ENCODE measurements around the gene HOXB3.

DNA sequence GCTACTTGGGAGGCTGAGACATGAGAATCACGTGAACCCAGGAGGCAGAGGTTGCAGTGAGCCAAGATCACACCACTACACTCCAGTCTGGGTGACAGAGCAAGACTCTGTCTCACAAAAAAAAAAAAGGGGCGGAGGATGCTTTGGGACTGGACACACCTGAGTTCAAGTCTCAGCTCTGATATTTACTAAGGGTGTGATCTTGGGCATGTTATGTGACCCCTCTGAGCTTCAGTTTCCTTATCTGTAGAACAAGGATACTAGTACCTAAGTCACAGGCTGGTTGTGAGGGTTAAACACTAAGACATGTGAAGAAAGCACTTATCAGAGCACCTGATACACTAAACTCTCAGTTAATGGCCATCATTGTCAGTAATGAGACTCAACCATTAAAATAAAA is 85.1 kb downstream of the HOXB3 start:
- TF ChIP-seq, protein P1, sequence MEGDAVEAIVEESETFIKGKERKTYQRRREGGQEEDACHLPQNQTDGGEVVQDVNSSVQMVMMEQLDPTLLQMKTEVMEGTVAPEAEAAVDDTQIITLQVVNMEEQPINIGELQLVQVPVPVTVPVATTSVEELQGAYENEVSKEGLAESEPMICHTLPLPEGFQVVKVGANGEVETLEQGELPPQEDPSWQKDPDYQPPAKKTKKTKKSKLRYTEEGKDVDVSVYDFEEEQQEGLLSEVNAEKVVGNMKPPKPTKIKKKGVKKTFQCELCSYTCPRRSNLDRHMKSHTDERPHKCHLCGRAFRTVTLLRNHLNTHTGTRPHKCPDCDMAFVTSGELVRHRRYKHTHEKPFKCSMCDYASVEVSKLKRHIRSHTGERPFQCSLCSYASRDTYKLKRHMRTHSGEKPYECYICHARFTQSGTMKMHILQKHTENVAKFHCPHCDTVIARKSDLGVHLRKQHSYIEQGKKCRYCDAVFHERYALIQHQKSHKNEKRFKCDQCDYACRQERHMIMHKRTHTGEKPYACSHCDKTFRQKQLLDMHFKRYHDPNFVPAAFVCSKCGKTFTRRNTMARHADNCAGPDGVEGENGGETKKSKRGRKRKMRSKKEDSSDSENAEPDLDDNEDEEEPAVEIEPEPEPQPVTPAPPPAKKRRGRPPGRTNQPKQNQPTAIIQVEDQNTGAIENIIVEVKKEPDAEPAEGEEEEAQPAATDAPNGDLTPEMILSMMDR (conservative IDR thresholded peaks at IDR 0.05; ENCODE audit: low read depth, low read length) = no peak
- TF ChIP-seq EZH2 (IDR thresholded peaks at IDR 0.05; ENCODE audit: low read length, unreplicated experiment) (no peak), EZH2phosphoT487 (IDR thresholded peaks at IDR 0.05; ENCODE audit: borderline replicate concordance, low read length) (no peak)
